IMR-90 (cell line): ENCODE data around the gene NKX1-1. TPM values are rescaled to one million over a fixed set of nuclear protein-coding genes. Genes with fewer than 3 reads are reported as not detected.

Source experiments
- ATAC-seq: fragments of 200-7000 bp; cut with Tn5 transposase; 2 replicates; pipeline ENCODE4 v1.9.1; 2020; ENCODE audit warnings: low read depth, mild to moderate bottlenecking, moderate library complexity
- BruUV-seq: library from RNA; stranded (reverse); fragments of 400-500 nt; replicated peaks from 2 replicates; lab custom pipeline; 2021; lab: Mats Ljungman, UMichigan
- CTCF ChIA-PET: fragments of 300-600 bp; formaldehyde crosslinking; extraction: SDS; loops from one replicate; lab custom pipeline; 2021; ENCODE audit warnings: antibody characterized with exemption; lab: Yijun Ruan, JAX
- POLR2A ChIA-PET: fragments of 300-600 bp; sonication (Branson Sonifier 250); formaldehyde crosslinking; loops from one replicate; lab custom pipeline; 2022; ENCODE audit warnings: antibody characterized with exemption; ENCODE audit not compliant: unreplicated experiment; lab: Charles Lee
- DNase-seq: peaks from one replicate; pipeline ENCODE4 v3.0.0; 2013
- H2AFZ ChIP-seq: replicated peaks from 2 replicates; pipeline ENCODE3; 2013; ENCODE audit warnings: low read length, mild to moderate bottlenecking; ENCODE audit not compliant: poor library complexity
- H2AK5ac ChIP-seq: 2 replicates; pipeline ENCODE4 v1.6.1; 2013; ENCODE audit warnings: low read depth, low read length, inconsistent platforms
- H2AK9ac ChIP-seq: replicated peaks from 2 replicates; pipeline ENCODE3; 2013; ENCODE audit warnings: mild to moderate bottlenecking, low read depth, low read length, moderate library complexity; ENCODE audit not compliant: poor library complexity
- H2BK120ac ChIP-seq: 2 replicates; pipeline ENCODE4 v1.6.1; 2013; ENCODE audit warnings: low read depth, low read length, inconsistent platforms
- H2BK15ac ChIP-seq: 3 replicates; pipeline ENCODE4 v1.6.1; 2013; ENCODE audit warnings: low read depth, low read length, inconsistent platforms
- H2BK20ac ChIP-seq: 2 replicates; pipeline ENCODE4 v1.6.1; 2013; ENCODE audit warnings: low read depth, mild to moderate bottlenecking, inconsistent platforms, low read length, moderate library complexity
- H2BK5ac ChIP-seq: 2 replicates; pipeline ENCODE4 v1.6.1; 2013; ENCODE audit warnings: mild to moderate bottlenecking, low read depth, low read length, inconsistent platforms; ENCODE audit not compliant: poor library complexity, severe bottlenecking
- H3K14ac ChIP-seq: replicated peaks from 2 replicates; pipeline ENCODE4 v1.6.1; 2013; ENCODE audit warnings: low read depth, low read length, inconsistent platforms
- H3K18ac ChIP-seq: 2 replicates; pipeline ENCODE4 v1.6.1; 2013; ENCODE audit warnings: low read depth, low read length, control low read depth
- H3K23ac ChIP-seq: 2 replicates; pipeline ENCODE4 v1.6.1; 2013; ENCODE audit warnings: low read depth, low read length, inconsistent platforms
- H3K27ac ChIP-seq: 2 replicates; pipeline ENCODE4 v1.5.1; 2013; ENCODE audit warnings: mild to moderate bottlenecking, control low read depth, low read length; ENCODE audit not compliant: insufficient read depth
- H3K27me3 ChIP-seq: 2 replicates; pipeline ENCODE4 v1.6.1; 2013; ENCODE audit warnings: low read length; ENCODE audit not compliant: control insufficient read depth, insufficient read depth
- H3K36me3 ChIP-seq: 2 replicates; pipeline ENCODE4 v1.6.1; 2013; ENCODE audit warnings: low read length, mixed read lengths; ENCODE audit not compliant: control insufficient read depth, insufficient read depth
- H3K4ac ChIP-seq: 2 replicates; pipeline ENCODE4 v1.6.1; 2013; ENCODE audit warnings: low read depth, low read length, inconsistent platforms
- H3K4me1 ChIP-seq: 2 replicates; pipeline ENCODE4 v1.6.1; 2013; ENCODE audit warnings: low read length, mixed read lengths; ENCODE audit not compliant: control insufficient read depth, insufficient read depth
- H3K4me2 ChIP-seq: 2 replicates; pipeline ENCODE4 v1.6.1; 2013; ENCODE audit warnings: low read depth, mild to moderate bottlenecking, control low read depth, low read length, moderate library complexity
- H3K4me3 ChIP-seq: 2 replicates; pipeline ENCODE4 v1.5.1; 2013; ENCODE audit warnings: low read depth, mild to moderate bottlenecking, control low read depth, low read length, moderate library complexity; ENCODE audit not compliant: insufficient read depth
- H3K56ac ChIP-seq: 2 replicates; pipeline ENCODE4 v1.6.1; 2013; ENCODE audit warnings: low read length, inconsistent platforms; ENCODE audit not compliant: insufficient read depth; ENCODE audit errors: extremely low read depth
- H3K79me1 ChIP-seq, 2 experiments: 2 replicates each; pipeline ENCODE4 v1.6.1; 2013; ENCODE audit warnings: low read length in 2 of 2, inconsistent platforms in 1 of 2, low read depth in 1 of 2
- H3K9ac ChIP-seq: 2 replicates; pipeline ENCODE4 v1.6.1; 2013; ENCODE audit warnings: low read depth, low read length, control low read depth
- H3K9me1 ChIP-seq: 2 replicates; pipeline ENCODE4 v1.6.1; 2013; ENCODE audit warnings: low read length, inconsistent platforms; ENCODE audit not compliant: insufficient read depth
- H3K9me3 ChIP-seq: 2 replicates; pipeline ENCODE4 v1.6.1; 2013; ENCODE audit warnings: low read length; ENCODE audit not compliant: control insufficient read depth, insufficient read depth
- H4K20me1 ChIP-seq: 2 replicates; pipeline ENCODE4 v1.6.1; 2013; ENCODE audit warnings: low read length, inconsistent platforms; ENCODE audit not compliant: insufficient read depth
- H4K5ac ChIP-seq: 2 replicates; pipeline ENCODE4 v1.6.1; 2013; ENCODE audit warnings: mild to moderate bottlenecking, low read depth, low read length, control low read depth
- H4K8ac ChIP-seq, 2 experiments: 2 replicates each; pipeline ENCODE4 v1.6.1; 2013; ENCODE audit warnings: low read depth in 2 of 2, low read length in 2 of 2, control low read depth in 1 of 2, inconsistent platforms in 1 of 2
- H4K91ac ChIP-seq: 2 replicates; pipeline ENCODE4 v1.6.1; 2013; ENCODE audit warnings: low read depth, low read length, inconsistent platforms; ENCODE audit not compliant: insufficient read depth
- CHD1 ChIP-seq: IDR thresholded peaks from 2 replicates; pipeline ENCODE4 v1.6.1; 2012; ENCODE audit warnings: low read depth, low read length, improper control_type of control experiment
- MAFK ChIP-seq: IDR thresholded peaks from 2 replicates; pipeline ENCODE4 v1.6.1; 2012; ENCODE audit warnings: low read depth, low read length, improper control_type of control experiment
- MAZ ChIP-seq: IDR thresholded peaks from 2 replicates; pipeline ENCODE4 v1.6.1; 2012; ENCODE audit warnings: low read depth, mild to moderate bottlenecking, low read length, improper control_type of control experiment, moderate library complexity, borderline replicate concordance
- MXI1 ChIP-seq: IDR thresholded peaks from 2 replicates; pipeline ENCODE4 v1.6.1; 2012; ENCODE audit warnings: low read depth, mild to moderate bottlenecking, low read length, moderate library complexity, borderline replicate concordance
- NFE2L2 ChIP-seq: fragments of 150-350 bp; IDR thresholded peaks from 2 replicates; pipeline ENCODE4 v1.6.1; 2016; ENCODE audit warnings: low read depth, mild to moderate bottlenecking, low read length
- RAD21 ChIP-seq: IDR thresholded peaks from 2 replicates; pipeline ENCODE4 v1.6.1; 2012; ENCODE audit warnings: low read length, improper control_type of control experiment
- RCOR1 ChIP-seq: IDR thresholded peaks from 2 replicates; pipeline ENCODE4 v1.6.1; 2012; ENCODE audit warnings: mild to moderate bottlenecking, low read length, improper control_type of control experiment; ENCODE audit not compliant: insufficient replicate concordance
- RFX5 ChIP-seq: IDR thresholded peaks from 2 replicates; pipeline ENCODE4 v1.8.0; 2012; ENCODE audit warnings: low read depth, mild to moderate bottlenecking, low read length, moderate library complexity
- WGBS, 2 experiments: methylation state at CpG; one replicate each; pipeline versions ENCODE4 v1.1.5 to v1.1.7; 2013; ENCODE audit warnings: missing lambda C conversion rate in 2 of 2; ENCODE audit not compliant: insufficient read length in 1 of 2; ENCODE audit errors: extremely low coverage in 2 of 2; 5-methylcytosine and 5-hydroxymethylcytosine counted together
- dilution Hi-C: fragments of 300-500 bp; cut with HindIII; formaldehyde crosslinking; loops from one replicate; pipeline ENCODE4 v1.14.3; 2018; ENCODE audit warnings: low sequenced_read_pairs; ENCODE audit not compliant: unreplicated experiment
- in situ Hi-C: fragments of 300-500 bp; cut with MboI; formaldehyde crosslinking; loops from 3 replicates; pipeline ENCODE4 v1.14.3; 2019; ENCODE audit warnings: low sequenced_read_pairs, inconsistent platforms, mixed read lengths
- intact Hi-C: fragments of 100-400 bp; cut with micrococcal nuclease; formaldehyde crosslinking; loops from 2 replicates; pipeline ENCODE4 v1.10.0; 2022
- polyA plus RNA-seq, 3 experiments: library from polyadenylated mRNA; depleted of rRNA; stranded (reverse); fragments of >200 nt; gene quantifications; 2 replicates each; pipeline ENCODE4 v1.2.3, GENCODE V29; 2012; ENCODE audit warnings: low replicate concordance in 1 of 3
- total RNA-seq: library from RNA; depleted of rRNA; stranded (reverse); fragments of >200 nt; gene quantifications from 2 replicates; pipeline ENCODE4 v1.2.3, GENCODE V29; 2012
- TF ChIP-seq, protein P1 (sequence below): conservative IDR thresholded peaks from 2 replicates; pipeline ENCODE4 v1.5.1; 2012; ENCODE audit warnings: mild to moderate bottlenecking, low read depth, low read length, improper control_type of control experiment

The NKX1-1 gene
- total and polyA plus RNA-seq, 2 of the 4 experiments (the other 2 are of a cell fraction), result not detected

DNA sequence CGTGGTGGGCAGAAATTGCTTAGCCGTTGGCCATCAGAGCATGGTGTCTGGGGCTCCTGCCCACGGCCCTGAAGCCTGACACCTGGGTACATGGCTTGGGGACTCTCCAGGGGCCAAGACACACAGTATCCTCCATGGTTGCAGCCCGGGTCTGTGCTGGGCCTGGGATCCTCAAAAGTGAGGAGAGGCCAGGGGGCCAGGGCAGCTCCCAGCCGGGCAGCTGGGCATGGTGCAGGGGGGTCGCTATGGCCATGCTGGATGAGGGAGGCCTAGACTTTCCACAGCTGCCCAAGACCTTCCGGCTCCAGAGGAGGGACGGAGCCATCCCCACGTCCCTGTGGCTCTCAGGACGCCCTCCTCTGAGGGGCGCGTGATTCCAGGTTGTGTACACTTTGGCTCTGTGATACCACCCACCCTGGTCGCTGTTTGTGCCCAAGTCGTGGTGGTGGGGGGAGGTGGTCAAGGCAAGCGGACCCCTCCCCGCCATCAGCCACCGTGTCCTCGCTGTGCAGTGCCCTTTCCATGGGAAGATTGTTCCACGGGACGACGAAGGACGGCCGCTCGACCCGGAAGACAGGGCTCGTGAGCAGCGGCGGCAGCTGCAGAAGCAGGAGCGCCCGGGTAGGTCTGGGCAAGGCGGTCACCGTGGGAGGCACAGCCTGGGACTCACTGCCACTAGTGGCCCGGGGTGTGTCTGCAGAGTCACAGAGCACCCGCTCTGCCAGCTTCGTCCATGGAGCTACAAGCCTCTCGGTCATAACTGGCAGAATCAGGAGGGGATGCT lies 25.7 kb downstream of the NKX1-1 start:
- BruUV-seq, result no TSS peak
- no peak for DNase-seq
- H4K91ac ChIP-seq, result no peak overlapping the region
- no peaks in the 10 kb centered on the region for H3K27me3 ChIP-seq
- H2BK20ac ChIP-seq, result no peak overlapping the region
- H3K23ac ChIP-seq, result no peak overlapping the region
- no peak overlapping the region for H2AFZ ChIP-seq
- H3K9me1 ChIP-seq, result no peaks in the 10 kb centered on the region
- no peak overlapping the region for H3K9ac ChIP-seq
- no peak overlapping the region for H3K4ac ChIP-seq
- no peak overlapping the region for H4K8ac ChIP-seq
- no peak overlapping the region for H3K27ac ChIP-seq
- CTCF ChIA-PET, result no interaction called here
- H4K5ac ChIP-seq, result no peak overlapping the region
- no peak for ATAC-seq
- no peaks in the 10 kb centered on the region for H4K20me1 ChIP-seq
- H3K4me2 ChIP-seq, result no peak overlapping the region
- H3K14ac ChIP-seq, result no peak overlapping the region
- peaks cover 22% of the 10 kb centered on the region for H3K36me3 ChIP-seq
- H2AK9ac ChIP-seq, result no peak overlapping the region
- POLR2A ChIA-PET, result no interaction called here
- in situ Hi-C loops, result no loop called here
- H2BK120ac ChIP-seq, result no peak overlapping the region
- dilution Hi-C loops, result no loop called here
- no peak overlapping the region for H2AK5ac ChIP-seq
- H2BK5ac ChIP-seq, result no peak overlapping the region
- H3K9me3 ChIP-seq, result no peaks in the 10 kb centered on the region
- H3K79me1 ChIP-seq, result no peaks in the 10 kb centered on the region
- H2BK15ac ChIP-seq, result no peak overlapping the region
- 96% methylated on average over 21 of the region's 36 CpGs; no CpG with 5 or more reads in 1 of the 2 experiments for WGBS, 2 experiments
- no peak overlapping the region for H3K18ac ChIP-seq
- H3K56ac ChIP-seq, result no peak overlapping the region
- no peak overlapping the region for H3K4me3 ChIP-seq
- no peak for TF ChIP-seq MXI1
- no peak for TF ChIP-seq RAD21
- TF ChIP-seq NFE2L2, result no peak
- TF ChIP-seq RCOR1, result no peak
- TF ChIP-seq, protein P1, sequence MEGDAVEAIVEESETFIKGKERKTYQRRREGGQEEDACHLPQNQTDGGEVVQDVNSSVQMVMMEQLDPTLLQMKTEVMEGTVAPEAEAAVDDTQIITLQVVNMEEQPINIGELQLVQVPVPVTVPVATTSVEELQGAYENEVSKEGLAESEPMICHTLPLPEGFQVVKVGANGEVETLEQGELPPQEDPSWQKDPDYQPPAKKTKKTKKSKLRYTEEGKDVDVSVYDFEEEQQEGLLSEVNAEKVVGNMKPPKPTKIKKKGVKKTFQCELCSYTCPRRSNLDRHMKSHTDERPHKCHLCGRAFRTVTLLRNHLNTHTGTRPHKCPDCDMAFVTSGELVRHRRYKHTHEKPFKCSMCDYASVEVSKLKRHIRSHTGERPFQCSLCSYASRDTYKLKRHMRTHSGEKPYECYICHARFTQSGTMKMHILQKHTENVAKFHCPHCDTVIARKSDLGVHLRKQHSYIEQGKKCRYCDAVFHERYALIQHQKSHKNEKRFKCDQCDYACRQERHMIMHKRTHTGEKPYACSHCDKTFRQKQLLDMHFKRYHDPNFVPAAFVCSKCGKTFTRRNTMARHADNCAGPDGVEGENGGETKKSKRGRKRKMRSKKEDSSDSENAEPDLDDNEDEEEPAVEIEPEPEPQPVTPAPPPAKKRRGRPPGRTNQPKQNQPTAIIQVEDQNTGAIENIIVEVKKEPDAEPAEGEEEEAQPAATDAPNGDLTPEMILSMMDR, result no peak
- TF ChIP-seq MAZ, result no peak
- TF ChIP-seq RFX5, result no peak
- no peak for TF ChIP-seq MAFK
- no peak for TF ChIP-seq CHD1
- H3K4me1 ChIP-seq, result no peaks in the 10 kb centered on the region
- intact Hi-C loops, result no loop called here
